Kidney epithelial cell (primary cell): ENCODE results near the gene COL5A2. TPM values are rescaled to one million over a fixed set of nuclear protein-coding genes. Genes with fewer than 3 reads are reported as not detected.

ENCODE experiments used
- DNase-seq: peaks from one replicate; pipeline ENCODE4 v3.0.0-alpha.2; 2010; ENCODE audit warnings: low read depth
- H3K27me3 ChIP-seq: 2 replicates; pipeline ENCODE4 v1.6.0; 2011; ENCODE audit warnings: low read length; ENCODE audit not compliant: control insufficient read depth, insufficient read depth
- H3K36me3 ChIP-seq: 2 replicates; pipeline ENCODE4 v1.5.1; 2011; ENCODE audit warnings: low read length; ENCODE audit not compliant: control insufficient read depth, insufficient read depth
- H3K4me3 ChIP-seq: 2 replicates; pipeline ENCODE4 v1.5.1; 2011; ENCODE audit warnings: low read depth, mild to moderate bottlenecking, control low read depth, low read length
- total RNA-seq: library from RNA; depleted of rRNA; stranded (reverse); fragments of >200 nt; gene quantifications from 2 replicates; pipeline ENCODE4 v1.2.3, GENCODE V29; 2015
- TF ChIP-seq, protein P1 (sequence below): IDR thresholded peaks from 2 replicates; pipeline ENCODE4 v1.5.1; 2011; ENCODE audit warnings: mild to moderate bottlenecking, moderate library complexity, low read length, control low read depth, inconsistent platforms; ENCODE audit not compliant: insufficient read depth, poor library complexity, severe bottlenecking

Gene COL5A2
- total RNA-seq, 1 donor from 2014 or later, result 27.1 TPM

DNA sequence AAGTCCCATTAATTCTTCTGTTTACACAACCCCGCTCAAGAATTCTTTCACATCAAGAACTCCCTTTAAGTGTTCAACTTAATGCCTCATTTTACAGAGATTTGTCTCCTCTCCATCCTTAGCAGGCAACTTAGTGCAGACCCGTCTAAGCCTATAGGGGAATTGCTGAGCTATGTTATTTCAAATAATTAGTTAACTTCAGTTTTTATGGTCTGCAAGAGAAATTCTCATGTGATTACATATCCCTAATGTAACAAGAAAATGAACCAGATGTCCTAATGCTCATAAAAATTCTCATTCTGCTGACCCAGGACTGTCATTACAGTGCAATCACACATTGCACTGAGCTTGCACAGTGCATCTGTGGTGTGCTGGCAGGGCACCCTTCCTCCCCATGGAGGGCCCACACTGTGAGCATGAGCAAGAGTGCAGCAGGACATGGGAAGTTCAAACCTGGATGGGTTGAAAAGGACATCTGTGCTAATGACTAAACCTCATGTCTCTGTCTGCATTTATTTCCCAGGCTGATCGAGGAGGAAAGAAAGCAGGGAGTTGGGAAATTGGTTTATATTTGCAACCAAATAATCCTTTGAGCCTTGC is 97.1 kb downstream of the COL5A2 start:
- Histone ChIP-seq H3K27me3 (no peaks in the 10 kb centered on the region), H3K4me3 (no peak overlapping the region), H3K36me3 (no peaks in the 10 kb centered on the region)
- TF ChIP-seq, protein P1, sequence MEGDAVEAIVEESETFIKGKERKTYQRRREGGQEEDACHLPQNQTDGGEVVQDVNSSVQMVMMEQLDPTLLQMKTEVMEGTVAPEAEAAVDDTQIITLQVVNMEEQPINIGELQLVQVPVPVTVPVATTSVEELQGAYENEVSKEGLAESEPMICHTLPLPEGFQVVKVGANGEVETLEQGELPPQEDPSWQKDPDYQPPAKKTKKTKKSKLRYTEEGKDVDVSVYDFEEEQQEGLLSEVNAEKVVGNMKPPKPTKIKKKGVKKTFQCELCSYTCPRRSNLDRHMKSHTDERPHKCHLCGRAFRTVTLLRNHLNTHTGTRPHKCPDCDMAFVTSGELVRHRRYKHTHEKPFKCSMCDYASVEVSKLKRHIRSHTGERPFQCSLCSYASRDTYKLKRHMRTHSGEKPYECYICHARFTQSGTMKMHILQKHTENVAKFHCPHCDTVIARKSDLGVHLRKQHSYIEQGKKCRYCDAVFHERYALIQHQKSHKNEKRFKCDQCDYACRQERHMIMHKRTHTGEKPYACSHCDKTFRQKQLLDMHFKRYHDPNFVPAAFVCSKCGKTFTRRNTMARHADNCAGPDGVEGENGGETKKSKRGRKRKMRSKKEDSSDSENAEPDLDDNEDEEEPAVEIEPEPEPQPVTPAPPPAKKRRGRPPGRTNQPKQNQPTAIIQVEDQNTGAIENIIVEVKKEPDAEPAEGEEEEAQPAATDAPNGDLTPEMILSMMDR, result no peak
- DNase-seq, result no peak

DNA sequence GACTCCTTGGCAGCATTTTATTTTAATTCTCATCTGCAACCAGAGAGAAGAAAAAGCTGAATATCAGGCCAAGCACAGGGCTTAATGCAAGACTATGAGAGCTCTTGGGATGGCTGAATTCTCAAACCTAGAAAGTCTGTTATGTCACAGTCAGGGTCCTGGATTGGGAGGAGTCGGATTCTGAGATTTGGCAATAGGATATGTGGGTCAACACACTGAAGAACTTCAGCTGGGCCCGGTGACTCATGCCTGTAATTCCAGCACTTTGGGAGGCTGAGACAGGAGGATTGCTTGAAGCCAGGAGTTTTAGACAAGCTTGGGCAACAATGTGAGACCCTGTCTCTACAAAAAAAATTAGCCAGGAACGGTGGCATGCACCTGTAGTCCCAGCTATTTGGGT is 103.0 kb downstream of the COL5A2 start:
- no peak overlapping the region for H3K4me3 ChIP-seq
- H3K27me3 ChIP-seq, result no peaks in the 10 kb centered on the region
- no peaks in the 10 kb centered on the region for H3K36me3 ChIP-seq
- DNase-seq, result no peak
- TF ChIP-seq, protein P1, result no peak

- DNase-seq, result no peak
- Histone ChIP-seq H3K27me3 (no peaks in the 10 kb centered on the region), H3K36me3 (no peaks in the 10 kb centered on the region), H3K4me3 (no peak overlapping the region)
- TF ChIP-seq, protein P1, result no peak
Measured at GRCh38 chr2:189076120-189076519, 103.4 kb downstream of the COL5A2 start.

DNA sequence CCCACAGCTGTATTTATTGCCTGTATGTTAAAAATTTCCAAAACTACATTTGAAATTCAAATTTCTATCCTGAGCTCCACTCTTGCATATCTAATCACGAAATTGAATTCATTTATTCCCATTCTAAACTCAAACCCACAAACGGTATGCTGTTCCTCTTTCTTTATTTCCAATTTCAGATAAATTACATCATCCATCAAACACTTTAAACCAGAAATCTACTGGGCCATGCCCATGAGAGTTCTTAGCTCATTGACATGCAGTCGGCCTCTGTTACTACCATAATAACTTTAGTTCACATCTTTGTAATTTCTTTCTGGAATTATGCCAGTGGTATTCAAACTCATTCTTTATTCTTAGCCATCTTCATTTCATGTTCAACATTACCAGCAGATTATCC is 105.1 kb downstream of the COL5A2 start:
- H3K27me3 ChIP-seq, result no peaks in the 10 kb centered on the region
- DNase-seq, result no peak
- TF ChIP-seq, protein P1, result no peak
- no peaks in the 10 kb centered on the region for H3K36me3 ChIP-seq
- no peak overlapping the region for H3K4me3 ChIP-seq

DNA sequence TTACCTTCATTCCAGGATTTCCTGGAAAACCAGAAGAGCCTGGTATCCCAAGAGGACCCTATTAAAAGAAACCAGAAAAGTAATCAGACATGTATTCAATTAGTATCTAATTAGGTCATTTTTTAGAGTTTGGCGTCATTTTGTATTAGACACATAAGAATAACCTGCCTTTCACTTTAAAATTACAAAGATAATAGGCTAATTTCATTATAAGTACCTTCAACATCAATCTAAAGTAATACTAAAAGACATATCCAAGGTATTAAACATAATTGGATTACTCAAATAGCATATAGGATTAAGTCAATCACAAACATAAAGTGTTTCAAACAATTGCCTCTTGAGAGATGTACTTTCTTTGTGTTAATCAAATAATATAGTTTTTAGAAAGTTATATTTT is 107.5 kb downstream of the COL5A2 start:
- TF ChIP-seq, protein P1, result no peak
- H3K4me3 ChIP-seq, result no peak overlapping the region
- no peaks in the 10 kb centered on the region for H3K36me3 ChIP-seq
- no peak for DNase-seq
- H3K27me3 ChIP-seq, result no peaks in the 10 kb centered on the region
